Retinal pigment epithelial cell (primary cell): ENCODE data around the gene NAV3.
A peak's percentile ranks its signal among the peaks of the same experiment; 100 is the strongest.

Experiments
- DNase-seq: peaks from one replicate; pipeline ENCODE4 v3.0.0-alpha.2; 2010; ENCODE audit warnings: low read depth
- H3K4me3 ChIP-seq: 2 replicates; pipeline ENCODE4 v1.5.1; 2011; ENCODE audit warnings: mild to moderate bottlenecking, low read length, control low read depth, moderate library complexity
- CTCF ChIP-seq: conservative IDR thresholded peaks from 2 replicates; pipeline ENCODE4 v1.5.1; 2011; ENCODE audit warnings: low read depth, low read length, control low read depth, inconsistent platforms

The NAV3 gene

GRCh38 chr12:77855548-77855947 is 24.9 kb downstream of the NAV3 start:
- DNase-seq: no peak
- TF ChIP-seq CTCF: no peak
- H3K4me3 ChIP-seq: no peak overlapping the region

DNA sequence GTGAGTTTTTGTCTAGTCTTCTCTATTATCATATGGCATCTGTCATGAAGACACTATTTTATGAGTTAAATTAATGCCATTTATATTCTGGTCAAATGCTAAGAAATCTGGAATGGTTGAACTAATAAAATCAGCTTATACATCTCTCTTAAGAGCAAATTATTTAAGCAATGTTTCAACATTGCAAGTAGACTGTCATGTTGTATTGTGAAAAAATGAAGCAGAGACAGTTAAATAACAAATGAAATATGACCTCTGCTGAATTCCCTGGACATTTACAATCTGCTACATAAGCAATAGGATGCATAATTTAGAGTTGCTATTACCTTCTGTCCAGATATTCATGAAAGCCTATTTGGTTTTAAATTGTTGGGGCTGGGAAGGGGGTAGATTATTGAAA is 30.6 kb downstream of the NAV3 start:
- TF ChIP-seq CTCF: no peak
- H3K4me3 ChIP-seq: no peak overlapping the region
- DNase-seq: no peak

DNA sequence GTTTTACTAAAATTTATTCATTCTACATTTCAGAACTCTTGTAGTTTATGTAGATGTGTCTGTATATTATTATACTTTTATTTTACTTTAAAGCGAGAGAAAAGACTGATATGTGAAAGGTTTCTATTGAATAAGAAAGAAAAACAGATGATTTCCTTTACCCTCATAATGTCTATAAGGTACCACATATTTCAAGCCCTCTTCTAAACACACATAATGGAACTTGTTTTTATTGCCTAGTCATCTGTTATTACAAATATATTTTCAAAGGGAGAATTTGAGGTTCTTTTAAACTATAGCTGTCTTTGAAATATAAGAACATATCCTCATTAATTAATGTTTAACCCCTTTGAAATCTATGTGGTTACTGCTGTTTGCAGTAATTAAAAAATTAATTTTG is 34.5 kb downstream of the NAV3 start:
- no peak for TF ChIP-seq CTCF
- no peak overlapping the region for H3K4me3 ChIP-seq
- no peak for DNase-seq

GRCh38 chr12:77878901-77879300 is 48.2 kb downstream of the NAV3 start:
- H3K4me3 ChIP-seq: no peak overlapping the region
- no peak for DNase-seq
- no peak for TF ChIP-seq CTCF

DNA sequence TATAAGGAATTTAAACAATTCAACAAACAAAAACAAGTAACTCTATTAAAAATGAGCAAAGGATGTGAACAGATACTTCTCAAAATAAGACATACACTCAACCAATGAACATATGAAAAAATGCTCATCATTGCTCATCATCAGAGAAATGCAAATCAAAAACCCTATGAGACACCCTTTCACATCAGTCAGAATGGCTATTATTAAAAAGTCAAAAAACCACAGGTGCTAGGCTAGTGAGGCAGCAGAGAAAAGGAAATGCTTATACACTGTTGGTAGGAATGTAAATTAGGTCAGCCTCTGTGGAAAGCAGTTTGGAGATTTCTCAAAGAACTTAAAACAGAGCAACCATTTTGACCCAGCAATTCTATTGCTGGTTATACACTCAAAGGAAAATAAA is 52.0 kb downstream of the NAV3 start:
- H3K4me3 ChIP-seq: no peak overlapping the region
- DNase-seq: no peak
- no peak for TF ChIP-seq CTCF

DNA sequence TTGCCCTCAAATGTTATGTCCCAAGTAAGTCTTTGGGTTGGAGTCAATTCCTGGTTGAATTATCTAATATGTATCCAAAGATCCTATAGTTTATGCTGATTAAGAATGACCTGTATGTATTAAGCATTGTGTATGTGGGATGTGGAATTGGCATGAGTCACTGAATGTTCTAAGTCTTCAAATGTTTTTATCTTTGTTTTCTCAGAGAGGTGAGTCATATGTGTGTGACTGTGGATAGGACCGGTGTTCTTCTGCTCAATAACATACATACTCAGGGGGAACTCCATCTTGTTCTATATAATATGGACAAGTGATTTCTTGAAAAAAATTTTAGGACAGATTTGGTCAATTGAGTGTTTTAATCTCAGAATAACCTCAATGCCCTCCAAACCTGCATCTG is 57.9 kb downstream of the NAV3 start:
- H3K4me3 ChIP-seq: no peak overlapping the region
- DNase-seq: peak; percentile 60
- no peak for TF ChIP-seq CTCF

DNA sequence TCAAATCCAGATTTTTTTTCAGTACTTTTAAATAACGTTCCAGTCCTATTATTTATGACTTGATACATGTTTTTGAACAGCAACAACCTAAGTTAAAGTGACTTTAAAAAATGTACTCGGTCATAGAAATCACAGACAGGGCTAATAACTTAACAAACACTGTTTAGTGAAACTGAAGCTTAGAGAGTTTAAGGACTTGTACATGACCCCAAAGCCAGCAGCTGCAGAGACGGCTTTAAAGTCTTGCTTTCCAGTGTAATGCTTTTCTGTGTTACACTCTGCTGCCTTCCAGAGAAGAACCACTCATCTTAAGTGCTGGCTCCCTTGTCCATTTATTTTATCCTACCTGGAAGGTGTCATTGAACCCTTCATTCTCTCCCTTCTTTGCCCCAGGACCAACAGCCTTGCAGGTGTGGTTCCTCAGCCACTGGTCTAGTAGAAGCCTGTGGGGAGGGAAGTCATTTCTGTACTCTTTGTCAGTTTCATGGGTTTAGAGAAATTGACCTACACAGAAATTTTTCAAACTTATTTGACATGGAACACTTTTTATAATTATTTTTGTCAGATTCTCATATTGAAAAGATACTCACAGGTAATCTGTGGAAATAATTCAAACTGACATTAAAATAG is 60.9 kb downstream of the NAV3 start:
- no peak for DNase-seq
- H3K4me3 ChIP-seq: no peak overlapping the region
- TF ChIP-seq CTCF: no peak
